Activated CD4-positive, alpha-beta T cell treated with anti-CD3 and anti-CD28 coated beads, Interleukin-2, amount 10 ng/mL, durations not matched to agents 7 days and 5 days (primary cell): Measurements from ENCODE around the gene GDI1. TPM values are rescaled to one million over a fixed set of nuclear protein-coding genes. Genes with fewer than 3 reads are reported as not detected.

Experiments used
- CTCF ChIA-PET: fragments of 350-600 bp; sonication (Branson Sonifier 250); formaldehyde crosslinking; loops from one replicate; lab custom pipeline; 2021; ENCODE audit warnings: antibody characterized with exemption; lab: Charles Lee
- POLR2A ChIA-PET: fragments of 350-600 bp; sonication (Branson Sonifier 250); formaldehyde crosslinking; loops from one replicate; lab custom pipeline; 2021; ENCODE audit warnings: antibody characterized with exemption; lab: Charles Lee
- DNase-seq: peaks from one replicate; pipeline ENCODE4 v3.0.0-alpha.2; 2020
- H3K27ac Mint-ChIP-seq: one replicate; pipeline ENCODE4 v1.8.0; 2021; ENCODE audit warnings: mild to moderate bottlenecking, moderate library complexity, mixed read lengths
- H3K27me3 Mint-ChIP-seq: one replicate; pipeline ENCODE4 v1.8.0; 2021; ENCODE audit warnings: mixed read lengths
- H3K36me3 Mint-ChIP-seq: one replicate; pipeline ENCODE4 v1.8.0; 2021; ENCODE audit warnings: low read depth, mixed read lengths
- H3K4me1 Mint-ChIP-seq: one replicate; pipeline ENCODE4 v1.8.0; 2021; ENCODE audit warnings: mixed read lengths
- H3K4me3 Mint-ChIP-seq: one replicate; pipeline ENCODE4 v1.8.0; 2021; ENCODE audit warnings: mild to moderate bottlenecking, moderate library complexity, mixed read lengths
- H3K9me3 Mint-ChIP-seq: one replicate; pipeline ENCODE4 v1.8.0; 2021; ENCODE audit warnings: mixed read lengths
- total RNA-seq, 2 experiments: library from RNA; stranded (reverse); gene quantifications; one replicate each; pipeline ENCODE4 v1.2.3, GENCODE V29; 2021

Gene GDI1
- total RNA-seq, 2 experiments from 2014 or later = 118 to 123 TPM

DNA sequence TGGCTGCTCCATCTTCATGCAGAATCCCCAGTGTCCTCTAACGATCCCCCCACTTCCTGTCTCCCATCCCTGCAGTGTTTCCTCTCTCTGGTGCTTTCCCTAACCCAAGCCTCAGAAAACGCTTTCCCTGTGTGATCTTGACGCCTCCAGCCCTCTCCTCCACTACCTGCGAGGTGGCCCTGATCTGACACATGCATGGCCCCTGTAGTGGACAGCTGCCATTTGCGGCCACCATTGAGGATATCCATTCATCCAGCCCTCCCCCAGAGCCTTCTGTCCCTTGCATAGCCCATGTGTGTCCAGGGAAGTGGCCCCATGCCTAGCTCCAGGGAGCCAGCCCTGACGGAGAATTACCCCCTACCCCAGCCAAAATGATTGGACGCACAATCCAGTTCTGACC is 46.4 kb downstream of the GDI1 start:
- Mint-ChIP-seq H3K4me1 (peaks cover 36% of the 10 kb centered on the region), H3K4me3 (no peak overlapping the region), H3K27ac (no peak overlapping the region)

GRCh38 chrX:154484255-154485149 is 47.5 kb downstream of the GDI1 start:
- Mint-ChIP-seq H3K27me3 (no peaks in the 10 kb centered on the region), H3K9me3 (no peaks in the 10 kb centered on the region), H3K36me3 (peaks cover 9% of the 10 kb centered on the region), H3K27ac (peak overlapping the region; percentile 9), H3K4me3 (peak overlapping the region; percentile 67), H3K4me1 (peaks cover 41% of the 10 kb centered on the region)
- DNase-seq = no peak
- CTCF ChIA-PET = interaction anchor here (0.8 to 1.5 kb wide), 2 partner anchors 19 to 26 kb away, joined by 3 to 4 read pairs; no protein-coding TSS in a partner anchor
- POLR2A ChIA-PET = interaction anchor here (0.6 kb wide), 1 partner anchor 37 kb away, joined by 3 read pairs; no protein-coding TSS in a partner anchor

More for the DNA sequence above, 46.4 kb downstream of the GDI1 start:
- ChIA-PET CTCF (interaction anchor here (0.9 kb wide), 1 partner anchor 66 kb away, joined by 3 read pairs; no protein-coding TSS in a partner anchor), POLR2A (no interaction called here)
- no peaks in the 10 kb centered on the region for H3K27me3 Mint-ChIP-seq
- no peaks in the 10 kb centered on the region for H3K9me3 Mint-ChIP-seq
- no peak for DNase-seq
- peaks cover 9% of the 10 kb centered on the region for H3K36me3 Mint-ChIP-seq

- CTCF ChIA-PET = interaction anchor here (0.8 to 1.5 kb wide), 2 partner anchors 20 to 26 kb away, joined by 3 to 4 read pairs; no protein-coding TSS in a partner anchor
- H3K36me3 Mint-ChIP-seq = peaks cover 9% of the 10 kb centered on the region
Measured at GRCh38 chrX:154485150-154486051, 48.4 kb downstream of the GDI1 start.

GRCh38 chrX:154486052-154486395 is 49.1 kb downstream of the GDI1 start:
- peaks cover 9% of the 10 kb centered on the region for H3K36me3 Mint-ChIP-seq
- H3K4me3 Mint-ChIP-seq = peak overlapping the region; percentile 67
- H3K4me1 Mint-ChIP-seq = peaks cover 44% of the 10 kb centered on the region
- no peaks in the 10 kb centered on the region for H3K9me3 Mint-ChIP-seq
- DNase-seq = peak; percentile 26
- POLR2A ChIA-PET = no interaction called here
- H3K27ac Mint-ChIP-seq = no peak overlapping the region
- no peaks in the 10 kb centered on the region for H3K27me3 Mint-ChIP-seq
- CTCF ChIA-PET = interaction anchor here (1.3 kb wide), 1 partner anchor 20 kb away, joined by 3 read pairs; no protein-coding TSS in a partner anchor

More at GRCh38 chrX:154485150-154486051, 48.4 kb downstream of the GDI1 start:
- Mint-ChIP-seq H3K4me3 (peak overlapping the region; percentile 67), H3K4me1 (peaks cover 43% of the 10 kb centered on the region), H3K27ac (peak overlapping the region; percentile 76), H3K27me3 (no peaks in the 10 kb centered on the region), H3K9me3 (no peaks in the 10 kb centered on the region)
- POLR2A ChIA-PET = interaction anchor here (0.6 kb wide), 1 partner anchor 38 kb away, joined by 3 read pairs; no protein-coding TSS in a partner anchor
- no peak for DNase-seq

DNA sequence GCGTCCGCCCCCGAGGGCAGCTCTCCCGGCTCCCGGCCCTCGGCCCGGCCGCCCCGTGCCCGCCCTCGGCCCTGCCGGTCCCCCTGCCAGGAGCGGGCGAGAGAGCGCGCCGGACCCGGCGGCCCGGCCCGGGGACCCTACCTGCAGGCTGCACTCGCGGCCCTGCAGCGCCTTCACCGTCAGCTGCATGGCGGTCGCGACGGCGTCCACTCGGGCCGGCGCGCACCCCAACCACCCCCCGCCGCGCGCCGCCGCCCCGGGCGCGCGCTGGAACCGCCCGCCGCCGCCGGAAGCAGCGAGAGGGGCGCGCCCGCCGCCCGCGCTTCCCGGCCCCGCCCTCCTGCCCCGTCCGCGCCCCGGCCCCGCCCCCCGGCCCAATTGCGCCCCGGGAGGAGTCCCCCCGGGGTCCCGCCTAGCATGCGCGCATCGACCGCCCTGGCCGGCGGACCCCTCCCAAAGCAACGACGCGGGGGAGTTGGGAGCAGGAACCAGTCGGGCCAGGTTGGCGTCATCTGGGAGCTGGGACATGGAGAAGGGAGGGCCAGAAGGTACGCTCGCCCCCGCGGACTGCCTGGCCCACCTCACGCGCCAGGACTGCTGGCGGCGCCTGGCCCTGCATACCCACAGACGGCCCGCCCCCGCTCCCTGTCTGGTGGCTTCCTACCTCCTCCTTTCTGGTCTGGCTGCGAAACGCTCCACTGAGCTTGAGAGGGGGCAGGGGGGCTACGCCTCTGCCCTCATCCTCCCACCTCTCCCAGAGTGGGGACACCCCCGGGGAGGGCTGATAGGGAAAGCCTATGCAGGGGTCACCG is 49.6 kb downstream of the GDI1 start, which contains the start of gene UBL4A:
UBL4A (minus strand) TSS at position 220 of the 812 bp plus-strand sequence; CDS start at position 189, 31 bp downstream.
- H3K4me1 Mint-ChIP-seq = peaks cover 48% of the 10 kb centered on the region
- H3K27ac Mint-ChIP-seq = peak within 1 kb of the TSS; percentile 85
- peak; percentile 48 for DNase-seq
- H3K4me3 Mint-ChIP-seq = peak within 1 kb of the TSS; percentile 78
- peaks cover 9% of the 10 kb centered on the region for H3K36me3 Mint-ChIP-seq
- H3K9me3 Mint-ChIP-seq = no peaks in the 10 kb centered on the region
- CTCF ChIA-PET = interaction anchor here (0.6 to 1.4 kb wide), 4 partner anchors 21 to 350 kb away, joined by 3 to 5 read pairs (median 4); no protein-coding TSS in a partner anchor
- POLR2A ChIA-PET = interaction anchor here (0.6 kb wide), 1 partner anchor 56 kb away, joined by 3 read pairs; no protein-coding TSS in a partner anchor
- H3K27me3 Mint-ChIP-seq = no peaks in the 10 kb centered on the region

GRCh38 chrX:154487518-154488290 is 50.8 kb downstream of the GDI1 start:
- H3K27ac Mint-ChIP-seq = peak overlapping the region; percentile 69
- peaks cover 9% of the 10 kb centered on the region for H3K36me3 Mint-ChIP-seq
- H3K4me3 Mint-ChIP-seq = peak overlapping the region; percentile 78
- no peaks in the 10 kb centered on the region for H3K9me3 Mint-ChIP-seq
- ChIA-PET POLR2A (no interaction called here), CTCF (interaction anchor here (0.6 to 1.4 kb wide), 3 partner anchors 39 to 351 kb away, joined by 3 to 5 read pairs (median 5); no protein-coding TSS in a partner anchor)
- H3K4me1 Mint-ChIP-seq = peaks cover 48% of the 10 kb centered on the region
- DNase-seq = no peak
- no peaks in the 10 kb centered on the region for H3K27me3 Mint-ChIP-seq

- Mint-ChIP-seq H3K27ac (peak overlapping the region; percentile 91), H3K36me3 (peaks cover 5% of the 10 kb centered on the region), H3K4me3 (no peak overlapping the region), H3K9me3 (no peaks in the 10 kb centered on the region), H3K27me3 (no peaks in the 10 kb centered on the region), H3K4me1 (peaks cover 47% of the 10 kb centered on the region)
- ChIA-PET POLR2A (no interaction called here), CTCF (interaction anchor here (1.2 to 1.4 kb wide), 2 partner anchors 11 to 42 kb away, joined by 3 to 5 read pairs; no protein-coding TSS in a partner anchor)
- no peak for DNase-seq
Measured at GRCh38 chrX:154488336-154489075, 51.6 kb downstream of the GDI1 start.

DNA sequence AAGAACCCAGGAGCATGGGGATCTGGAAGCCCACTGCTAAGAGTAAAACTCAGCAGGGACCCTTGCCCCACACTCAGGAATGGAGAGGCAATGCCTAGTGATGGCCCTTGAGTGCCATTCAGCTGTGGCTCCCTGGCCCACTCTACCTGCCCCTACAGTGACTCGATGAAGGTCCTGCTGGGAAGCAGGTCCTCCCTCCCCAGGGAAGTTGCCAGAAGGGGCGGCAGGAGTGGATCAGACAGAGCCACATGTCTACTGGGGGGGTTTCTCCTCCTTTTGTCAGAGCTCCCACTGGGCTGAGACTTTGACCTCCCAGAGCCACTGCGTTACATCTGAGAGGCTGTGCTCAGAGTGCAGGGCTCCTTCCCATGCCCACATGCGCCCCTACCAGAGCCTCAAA is 52.2 kb downstream of the GDI1 start:
- H3K36me3 Mint-ChIP-seq = peaks cover 1% of the 10 kb centered on the region
- CTCF ChIA-PET = interaction anchor here (0.6 to 1.9 kb wide), 4 partner anchors 9 to 541 kb away, joined by 3 to 5 read pairs (median 3); no protein-coding TSS in a partner anchor
- POLR2A ChIA-PET = no interaction called here
- peaks cover 44% of the 10 kb centered on the region for H3K4me1 Mint-ChIP-seq
- H3K4me3 Mint-ChIP-seq = peak overlapping the region; percentile 85
- no peaks in the 10 kb centered on the region for H3K9me3 Mint-ChIP-seq
- no peak for DNase-seq
- no peaks in the 10 kb centered on the region for H3K27me3 Mint-ChIP-seq
- peak overlapping the region; percentile 91 for H3K27ac Mint-ChIP-seq

GRCh38 chrX:154490021-154490413 is 53.1 kb downstream of the GDI1 start:
- Mint-ChIP-seq H3K27me3 (no peaks in the 10 kb centered on the region), H3K36me3 (peaks cover 1% of the 10 kb centered on the region), H3K27ac (peak overlapping the region; percentile 91), H3K4me1 (peaks cover 37% of the 10 kb centered on the region), H3K9me3 (no peaks in the 10 kb centered on the region), H3K4me3 (peak overlapping the region; percentile 85)
- ChIA-PET CTCF (interaction anchor here (0.6 to 1.9 kb wide), 4 partner anchors 10 to 542 kb away, joined by 3 to 5 read pairs (median 4); no protein-coding TSS in a partner anchor), POLR2A (interaction anchor here (0.7 to 1.0 kb wide), 3 partner anchors 9 to 91 kb away, joined by 3 to 4 read pairs (median 3); partner anchors contain the start of gene RPL10)
- DNase-seq = peak; percentile 22
